Activated T-helper 1 cell treated with anti-CD3 and anti-CD28 coated beads, Interleukin-12 subunit alpha, Interleukin-12 subunit beta, Interleukin-2, Interleukin-4 antibody, amounts not matched to agents 30 ng/mL and 10 ng/mL and 1 ng/mL, durations not matched to agents 14 hours and 24 hours and 36 hours (primary cell): ENCODE results near the gene BABAM2. TPM values are rescaled to one million over a fixed set of nuclear protein-coding genes. Genes with fewer than 3 reads are reported as not detected.
"Not testable (repeated sequence)": the region's sequence is repeated elsewhere in the genome, so short reads cannot be mapped to it uniquely, and the experiment has no call there.

ENCODE experiments used
- DNase-seq: peaks from one replicate; pipeline ENCODE4 v3.0.0; 2021; ENCODE audit warnings: low spot score
- H3K27ac Mint-ChIP-seq: one replicate; pipeline ENCODE4 v1.8.0; 2021; ENCODE audit warnings: mild to moderate bottlenecking, mixed read lengths
- H3K27me3 Mint-ChIP-seq: one replicate; pipeline ENCODE4 v1.8.0; 2022; ENCODE audit warnings: mild to moderate bottlenecking, moderate library complexity, mixed read lengths; ENCODE audit not compliant: insufficient read depth
- H3K36me3 Mint-ChIP-seq: one replicate; pipeline ENCODE4 v1.8.0; 2021; ENCODE audit warnings: low read depth, mixed read lengths
- H3K4me1 Mint-ChIP-seq: one replicate; pipeline ENCODE4 v1.8.0; 2021; ENCODE audit warnings: low read depth, mixed read lengths
- H3K4me3 Mint-ChIP-seq: one replicate; pipeline ENCODE4 v1.8.0; 2021; ENCODE audit warnings: mild to moderate bottlenecking, moderate library complexity, mixed read lengths
- H3K9me3 Mint-ChIP-seq: one replicate; pipeline ENCODE4 v1.8.0; 2021; ENCODE audit warnings: mixed read lengths
- intact Hi-C: fragments of 100-400 bp; cut with micrococcal nuclease; formaldehyde crosslinking; loops from one replicate; pipeline ENCODE4 v1.15.1; 2024
- total RNA-seq: library from RNA; stranded (reverse); gene quantifications from 2 replicates; pipeline ENCODE4 v1.2.3, GENCODE V29; 2022

The BABAM2 gene
- total RNA-seq, 1 donor from 2014 or later, result 46.6 TPM

DNA sequence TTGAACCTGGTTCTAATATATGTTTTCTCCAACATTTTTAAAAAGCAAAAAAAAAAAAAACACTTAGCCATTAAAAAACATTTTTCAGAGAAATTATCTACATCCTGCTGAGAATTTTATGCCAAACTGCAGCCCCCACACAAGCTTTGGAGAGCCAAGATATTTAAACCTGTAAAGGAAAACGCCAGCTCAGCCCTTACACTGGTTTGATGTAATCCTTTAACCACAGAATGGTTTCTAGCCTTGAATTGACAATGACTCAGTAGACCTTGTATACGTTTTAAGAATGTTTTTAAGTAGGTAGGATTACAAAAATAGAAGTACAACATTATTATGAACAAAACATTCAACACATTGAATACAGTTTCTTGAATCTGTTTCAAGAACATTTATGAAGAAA is 113.6 kb downstream of the BABAM2 start:
- Mint-ChIP-seq H3K4me3 (no peak overlapping the region), H3K4me1 (peaks cover 31% of the 10 kb centered on the region), H3K27ac (no peak overlapping the region), H3K27me3 (no peaks in the 10 kb centered on the region), H3K9me3 (no peaks in the 10 kb centered on the region), H3K36me3 (no peaks in the 10 kb centered on the region)
- intact Hi-C loops, result loop anchor here (5.0 kb wide), 1 partner anchor 42 kb away; no protein-coding TSS in a partner anchor
- no peak for DNase-seq

DNA sequence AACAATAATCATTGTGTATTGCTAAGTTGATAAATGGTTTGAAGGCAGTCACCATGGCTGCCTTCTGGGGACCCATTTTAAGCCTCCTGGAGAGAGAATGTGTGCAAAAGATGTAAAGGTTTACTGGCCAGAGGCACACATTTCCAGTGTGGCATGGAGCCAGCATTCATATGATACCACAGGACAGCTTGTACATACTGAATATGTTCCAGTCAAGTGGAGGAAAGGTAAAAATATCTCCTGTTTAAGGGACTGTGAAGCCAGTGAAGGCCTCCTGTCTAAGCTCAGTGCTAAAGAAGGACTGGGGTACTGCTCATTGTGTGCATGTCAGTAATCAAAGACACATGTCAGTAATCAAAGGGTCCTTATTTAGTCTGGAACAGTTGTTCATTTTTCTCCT is 119.2 kb downstream of the BABAM2 start:
- Mint-ChIP-seq H3K27ac (no peak overlapping the region), H3K27me3 (no peaks in the 10 kb centered on the region), H3K9me3 (no peaks in the 10 kb centered on the region), H3K36me3 (peaks cover 2% of the 10 kb centered on the region), H3K4me3 (no peak overlapping the region), H3K4me1 (no peaks in the 10 kb centered on the region)
- intact Hi-C loops, result no loop called here
- DNase-seq, result no peak

GRCh38 chr2:28011322-28011737 is 120.8 kb downstream of the BABAM2 start:
- Mint-ChIP-seq H3K27me3 (no peaks in the 10 kb centered on the region), H3K9me3 (no peaks in the 10 kb centered on the region), H3K4me1 (no peaks in the 10 kb centered on the region), H3K36me3 (peaks cover 5% of the 10 kb centered on the region), H3K27ac (no peak overlapping the region), H3K4me3 (no peak overlapping the region)
- DNase-seq, result no peak
- intact Hi-C loops, result no loop called here

DNA sequence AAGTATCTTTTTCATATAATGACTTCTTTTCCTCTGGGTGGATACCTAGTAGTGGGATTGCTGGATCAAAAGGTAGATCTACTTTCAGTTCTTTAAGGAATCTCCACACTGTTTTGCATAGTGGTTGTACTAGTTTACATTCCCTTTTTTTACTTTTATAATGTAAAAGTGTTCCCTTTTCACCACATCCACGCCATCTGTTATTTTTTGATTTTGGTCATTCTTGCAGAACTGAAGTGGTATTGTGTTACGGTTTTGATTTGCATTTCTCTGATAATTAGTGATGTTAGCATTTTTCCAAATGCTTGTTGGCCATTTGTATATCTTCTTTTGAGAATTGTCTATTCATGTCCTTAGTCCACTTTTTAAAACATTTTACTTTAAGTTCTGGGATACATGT is 127.9 kb downstream of the BABAM2 start:
- H3K36me3 Mint-ChIP-seq, H3K27me3 Mint-ChIP-seq, H3K4me1 Mint-ChIP-seq, H3K27ac Mint-ChIP-seq, DNase-seq, intact Hi-C loops, H3K4me3 Mint-ChIP-seq, H3K9me3 Mint-ChIP-seq: not testable (repeated sequence)

- H3K4me1 Mint-ChIP-seq, H3K27ac Mint-ChIP-seq, H3K36me3 Mint-ChIP-seq, H3K9me3 Mint-ChIP-seq, H3K4me3 Mint-ChIP-seq, DNase-seq, H3K27me3 Mint-ChIP-seq, intact Hi-C loops: not testable (repeated sequence)
These were observed 129.0 kb downstream of the BABAM2 start for GRCh38 chr2:28019521-28019920.

GRCh38 chr2:28021898-28022297 is 131.4 kb downstream of the BABAM2 start:
- intact Hi-C loops, result no loop called here
- Mint-ChIP-seq H3K4me3 (no peak overlapping the region), H3K27me3 (no peaks in the 10 kb centered on the region), H3K9me3 (peaks cover 11% of the 10 kb centered on the region), H3K4me1 (peaks cover 6% of the 10 kb centered on the region), H3K36me3 (peaks cover 13% of the 10 kb centered on the region), H3K27ac (no peak overlapping the region)
- DNase-seq, result no peak

DNA sequence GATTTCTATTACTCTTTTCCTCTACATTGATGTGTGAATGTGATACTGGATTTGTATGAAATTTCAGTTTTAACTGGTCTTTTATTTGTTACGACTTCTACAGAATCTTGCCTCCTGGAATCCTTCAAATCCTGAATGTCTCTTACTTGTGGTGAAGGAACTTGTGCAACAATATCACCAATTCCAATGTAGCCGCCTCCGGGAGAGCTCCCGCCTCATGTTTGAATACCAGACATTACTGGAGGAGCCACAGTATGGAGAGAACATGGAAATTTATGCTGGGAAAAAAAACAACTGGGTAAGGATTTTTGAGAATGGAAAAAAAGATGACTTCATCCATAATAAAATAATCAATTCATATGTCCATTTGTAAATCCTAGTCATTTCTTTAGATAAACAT is 134.6 kb downstream of the BABAM2 start:
- no peak overlapping the region for H3K27ac Mint-ChIP-seq
- intact Hi-C loops, result no loop called here
- H3K36me3 Mint-ChIP-seq, result peaks cover 22% of the 10 kb centered on the region
- no peak for DNase-seq
- peaks cover 7% of the 10 kb centered on the region for H3K9me3 Mint-ChIP-seq
- no peaks in the 10 kb centered on the region for H3K27me3 Mint-ChIP-seq
- no peaks in the 10 kb centered on the region for H3K4me1 Mint-ChIP-seq
- no peak overlapping the region for H3K4me3 Mint-ChIP-seq

GRCh38 chr2:28026230-28026629 is 135.7 kb downstream of the BABAM2 start:
- H3K36me3 Mint-ChIP-seq, result peaks cover 20% of the 10 kb centered on the region
- H3K27me3 Mint-ChIP-seq, H3K9me3 Mint-ChIP-seq, H3K4me1 Mint-ChIP-seq, intact Hi-C loops, H3K27ac Mint-ChIP-seq, DNase-seq, H3K4me3 Mint-ChIP-seq: not testable (repeated sequence)

DNA sequence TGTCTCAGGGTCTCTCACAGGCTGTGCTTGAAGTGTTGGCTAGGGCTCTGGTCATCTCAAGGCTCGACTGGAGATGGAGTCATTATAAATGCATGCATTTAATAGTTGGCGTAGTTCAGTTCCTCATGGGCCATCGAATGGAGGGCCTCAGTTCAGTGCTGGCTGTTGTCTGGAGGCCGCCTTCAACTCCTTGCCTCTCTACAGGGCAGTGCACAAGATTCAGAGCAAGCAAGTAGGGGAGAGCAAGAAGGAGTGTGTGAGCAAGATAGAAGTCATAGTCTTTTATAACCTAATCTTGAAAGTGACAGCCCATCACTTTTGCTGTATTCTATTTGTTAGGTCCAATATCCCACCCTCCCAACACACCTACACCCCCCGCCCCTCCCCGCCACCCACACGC is 137.5 kb downstream of the BABAM2 start:
- intact Hi-C loops, result no loop called here
- peaks cover 7% of the 10 kb centered on the region for H3K9me3 Mint-ChIP-seq
- no peak overlapping the region for H3K27ac Mint-ChIP-seq
- no peak overlapping the region for H3K4me3 Mint-ChIP-seq
- no peak for DNase-seq
- no peaks in the 10 kb centered on the region for H3K27me3 Mint-ChIP-seq
- peaks cover 25% of the 10 kb centered on the region for H3K36me3 Mint-ChIP-seq
- no peaks in the 10 kb centered on the region for H3K4me1 Mint-ChIP-seq

DNA sequence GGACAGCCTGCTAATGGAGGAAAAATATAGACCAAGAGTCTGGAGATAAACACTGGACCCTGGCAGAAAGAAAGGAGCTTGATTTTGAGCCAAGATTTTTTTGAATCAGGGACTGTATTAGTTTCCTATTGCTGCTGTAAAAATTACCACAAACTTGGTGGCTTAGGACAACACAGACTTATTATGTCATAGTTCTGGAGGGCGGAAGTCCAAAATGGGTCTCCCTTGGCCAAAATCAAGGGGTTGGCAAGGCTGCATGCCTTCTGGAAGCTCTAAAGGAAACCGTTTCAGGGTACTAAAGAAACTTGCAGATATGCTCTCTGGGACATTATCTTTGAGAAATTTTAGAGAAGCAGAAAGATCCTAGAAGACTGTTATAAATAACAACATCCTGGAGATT is 140.1 kb downstream of the BABAM2 start:
- no peak for DNase-seq
- H3K27me3 Mint-ChIP-seq, result no peaks in the 10 kb centered on the region
- intact Hi-C loops, result no loop called here
- H3K4me1 Mint-ChIP-seq, result peaks cover 10% of the 10 kb centered on the region
- peaks cover 7% of the 10 kb centered on the region for H3K9me3 Mint-ChIP-seq
- no peak overlapping the region for H3K4me3 Mint-ChIP-seq
- H3K36me3 Mint-ChIP-seq, result peaks cover 23% of the 10 kb centered on the region
- no peak overlapping the region for H3K27ac Mint-ChIP-seq

DNA sequence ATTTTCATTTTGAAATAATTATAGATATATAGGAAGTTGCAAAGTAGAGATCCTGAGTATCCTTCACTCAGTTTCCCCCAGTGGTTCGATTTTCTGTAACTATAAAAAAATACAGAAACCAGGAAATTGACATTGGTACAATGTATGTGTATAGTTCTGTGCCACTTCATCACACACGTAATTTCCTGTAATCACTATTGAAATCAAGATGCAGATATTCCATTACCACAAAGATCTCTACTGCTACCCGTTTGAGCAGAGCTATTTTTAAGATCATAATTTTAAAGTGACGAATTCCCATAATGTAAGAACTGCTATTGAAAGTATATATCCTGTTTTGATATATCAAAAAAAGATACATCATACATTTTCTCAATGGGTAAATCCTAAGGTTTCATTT is 142.3 kb downstream of the BABAM2 start:
- H3K4me3 Mint-ChIP-seq, result no peak overlapping the region
- intact Hi-C loops, result no loop called here

GRCh38 chr2:28034696-28035095 is 144.2 kb downstream of the BABAM2 start:
- peaks cover 12% of the 10 kb centered on the region for H3K36me3 Mint-ChIP-seq
- no peak overlapping the region for H3K4me3 Mint-ChIP-seq
- H3K4me1 Mint-ChIP-seq, result peaks cover 20% of the 10 kb centered on the region
- DNase-seq, result no peak
- H3K27me3 Mint-ChIP-seq, result no peaks in the 10 kb centered on the region
- H3K9me3 Mint-ChIP-seq, result no peaks in the 10 kb centered on the region
- H3K27ac Mint-ChIP-seq, result no peak overlapping the region
- intact Hi-C loops, result no loop called here

More for the DNA sequence above, 142.3 kb downstream of the BABAM2 start:
- Mint-ChIP-seq H3K4me1 (peaks cover 10% of the 10 kb centered on the region), H3K27me3 (no peaks in the 10 kb centered on the region), H3K27ac (no peak overlapping the region), H3K9me3 (no peaks in the 10 kb centered on the region), H3K36me3 (peaks cover 10% of the 10 kb centered on the region)
- DNase-seq, result no peak

- Mint-ChIP-seq H3K9me3 (no peaks in the 10 kb centered on the region), H3K27me3 (no peaks in the 10 kb centered on the region), H3K4me1 (peaks cover 21% of the 10 kb centered on the region), H3K4me3 (no peak overlapping the region), H3K27ac (no peak overlapping the region), H3K36me3 (peaks cover 10% of the 10 kb centered on the region)
- intact Hi-C loops, result no loop called here
- DNase-seq, result no peak
These were observed 144.7 kb downstream of the BABAM2 start for GRCh38 chr2:28035163-28035690.

DNA sequence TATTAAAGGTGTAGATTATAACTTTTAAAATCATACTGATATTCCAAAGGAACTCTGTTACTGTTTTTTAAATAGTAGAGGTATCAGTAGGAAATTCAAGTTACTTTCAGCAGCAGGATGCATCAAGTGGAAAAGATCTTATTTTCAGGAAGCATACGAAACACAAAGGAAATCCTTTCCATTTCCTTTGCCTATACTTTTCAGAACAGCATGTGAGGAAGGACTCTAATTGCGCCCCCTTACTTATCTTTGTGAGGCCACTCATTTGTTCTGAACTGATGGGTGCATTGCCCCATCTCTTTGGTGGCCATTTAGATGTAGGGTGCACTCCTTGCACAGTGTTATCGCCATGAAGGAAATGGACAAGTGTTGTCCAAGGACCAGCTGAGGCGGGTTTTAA is 145.3 kb downstream of the BABAM2 start:
- no peak overlapping the region for H3K27ac Mint-ChIP-seq
- H3K4me3 Mint-ChIP-seq, result no peak overlapping the region
- H3K27me3 Mint-ChIP-seq, result no peaks in the 10 kb centered on the region
- H3K36me3 Mint-ChIP-seq, result peaks cover 9% of the 10 kb centered on the region
- no peak for DNase-seq
- H3K4me1 Mint-ChIP-seq, result peaks cover 21% of the 10 kb centered on the region
- H3K9me3 Mint-ChIP-seq, result no peaks in the 10 kb centered on the region
- intact Hi-C loops, result no loop called here
